Aorta (tissue), 5 donors: ENCODE results near the gene ORM2. TPM values are rescaled to one million over a fixed set of nuclear protein-coding genes. Genes with fewer than 3 reads are reported as not detected.

ENCODE experiments used
- ATAC-seq: fragments of 200-7000 bp; cut with Tn5 transposase; one replicate; pipeline ENCODE4 v1.9.1; 2022; ENCODE audit warnings: moderate library complexity; ENCODE audit not compliant: low FRiP score
- DNase-seq, 2 donors: peaks; one replicate each; pipeline ENCODE4 v3.0.0-alpha.2; 2020
- H3K27ac ChIP-seq, 2 donors: one replicate each; pipeline ENCODE4 v1.5.1; 2013; ENCODE audit warnings: low read length in 2 of 2, mild to moderate bottlenecking in 2 of 2, moderate library complexity in 2 of 2, control low read depth in 1 of 2, inconsistent platforms in 1 of 2, low read depth in 1 of 2
- H3K27me3 ChIP-seq, 2 donors: one replicate each; pipeline ENCODE4 v1.6.1; 2013; ENCODE audit warnings: control low read depth in 1 of 2, low read length in 1 of 2, mild to moderate bottlenecking in 1 of 2, moderate library complexity in 1 of 2; ENCODE audit not compliant: insufficient read depth in 2 of 2, control insufficient read depth in 1 of 2
- H3K36me3 ChIP-seq, 2 donors: one replicate each; pipeline ENCODE4 v1.6.1; 2013; ENCODE audit warnings: control low read depth in 1 of 2, low read length in 1 of 2, mild to moderate bottlenecking in 1 of 2; ENCODE audit not compliant: insufficient read depth in 2 of 2, control insufficient read depth in 1 of 2
- H3K4me1 ChIP-seq, 2 donors: one replicate each; pipeline ENCODE4 v1.6.1; 2013; ENCODE audit warnings: low read length in 2 of 2, control low read depth in 1 of 2, mild to moderate bottlenecking in 1 of 2, moderate library complexity in 1 of 2; ENCODE audit not compliant: insufficient read depth in 2 of 2, control insufficient read depth in 1 of 2
- H3K4me3 ChIP-seq, 2 donors: one replicate each; pipeline ENCODE4 v1.5.1; 2013; ENCODE audit warnings: low read length in 2 of 2, control low read depth in 1 of 2, mild to moderate bottlenecking in 1 of 2
- H3K9me3 ChIP-seq: one replicate; pipeline ENCODE4 v1.6.1; 2013; ENCODE audit warnings: mild to moderate bottlenecking, low read length; ENCODE audit not compliant: control insufficient read depth
- WGBS, 2 donors: extraction: QIAGEN DNeasy Blood & Tissue Kit; methylation state at CpG; one replicate each; pipeline ENCODE4 v1.1.7; 2013; 5-methylcytosine and 5-hydroxymethylcytosine counted together
- intact Hi-C, 2 donors: fragments of 100-400 bp; cut with DNase I; formaldehyde crosslinking; loops; one replicate each; pipeline versions ENCODE4 v1.14.2 to v1.15.0; 2022
- polyA plus RNA-seq, 2 donors: library from polyadenylated mRNA; stranded (reverse); fragments of 200-250 nt; gene quantifications; one replicate each; pipeline ENCODE4 v1.2.3, GENCODE V29; 2013
- total RNA-seq, 2 donors: library from RNA; stranded (reverse); fragmentation: NEBNext Ultra II Directional; extraction: Animal tissue kit (Norgen Biotek cat#: 25700); gene quantifications; one replicate each; pipeline ENCODE4 v1.2.1, GENCODE V29; 2021
- donor health status: healthy with polysubstance abuse.
- donor health status: Bipolar disorder and iron deficiency.
- donor health status: DM: no; HTN: no; CAD: no.
- donor health status: DM: no; HTN: no; CAD: no.
- donor health status: DM: yes; HTN: yes; CAD: no.

The ORM2 gene
- total and polyA plus RNA-seq, 4 donors, result not detected

DNA sequence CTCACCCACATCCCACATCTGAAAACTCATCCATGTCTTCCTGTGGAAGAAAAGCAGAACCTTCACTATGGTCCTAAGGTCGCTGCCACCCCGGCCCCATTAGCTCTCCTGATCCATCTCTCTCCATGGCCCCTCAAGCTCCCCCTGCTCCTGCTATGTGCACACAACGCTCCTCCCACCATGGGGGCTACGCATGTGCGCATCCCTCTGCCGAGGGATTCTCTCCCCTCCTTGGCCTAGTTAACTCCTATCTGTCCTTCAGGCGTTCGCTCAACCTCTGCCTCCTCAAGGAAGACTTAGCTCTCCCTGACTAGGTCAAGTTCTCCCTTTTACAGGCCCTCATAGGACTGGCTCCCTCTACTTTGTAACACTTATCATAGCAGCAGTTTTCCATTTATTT is 48.3 kb downstream of the ORM2 start:
- no peak overlapping the region for H3K27ac ChIP-seq
- intact Hi-C loops, result no loop called here
- ATAC-seq, result no peak
- 88 to 93% methylated on average over 8 of the region's 8 CpGs for WGBS, 2 donors
- H3K4me1 ChIP-seq, result no peaks in the 10 kb centered on the region
- no peak overlapping the region for H3K4me3 ChIP-seq
- H3K9me3 ChIP-seq, result no peaks in the 10 kb centered on the region
- DNase-seq, result peak in 1 of 2 donors; percentile 69
- no peaks in the 10 kb centered on the region for H3K27me3 ChIP-seq
- peaks cover 0 to 1% of the 10 kb centered on the region in 2 donors for H3K36me3 ChIP-seq

DNA sequence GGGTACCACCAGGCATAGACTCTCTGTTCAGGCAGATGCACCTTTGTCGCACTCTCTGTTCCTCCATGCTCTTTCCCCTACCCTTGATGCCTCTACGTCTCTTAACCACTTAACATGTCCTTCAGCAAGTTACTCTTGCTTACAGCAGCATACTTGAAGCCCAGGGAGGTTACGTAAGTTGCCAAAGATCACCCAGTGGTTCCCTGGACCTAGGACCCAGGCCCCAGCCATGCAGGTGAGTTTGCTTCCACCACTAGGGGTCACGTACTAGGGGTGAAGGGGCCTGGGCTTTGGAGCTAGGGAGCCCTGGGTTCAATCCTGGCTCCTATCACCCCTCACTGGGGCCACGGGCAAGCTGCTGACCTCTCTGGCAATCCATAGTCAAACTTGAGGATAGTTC is 49.2 kb downstream of the ORM2 start:
- H3K27ac ChIP-seq, result no peak overlapping the region
- H3K27me3 ChIP-seq, result no peaks in the 10 kb centered on the region
- ATAC-seq (no peak), DNase-seq (peak in 1 of 2 donors; percentile 42)
- intact Hi-C loops, result no loop called here
- H3K4me1 ChIP-seq, result no peaks in the 10 kb centered on the region
- 93% methylated on average over 5 of the region's 5 CpGs for WGBS, 2 donors
- H3K9me3 ChIP-seq, result no peaks in the 10 kb centered on the region
- no peak overlapping the region for H3K4me3 ChIP-seq
- peaks cover 0 to 1% of the 10 kb centered on the region in 2 donors for H3K36me3 ChIP-seq

Other genes with a start within 250 kb of the ORM2 start
- not detected for gene KIF12, start 230.6 kb upstream of the ORM2 start, total RNA-seq
- gene KIF12, start 230.6 kb upstream of the ORM2 start, polyA plus RNA-seq, result 1 to 10 TPM in 1 of 2 donors, under 1 TPM in 1; 0.38 to 8.4 TPM
- gene COL27A1, start 174.3 kb upstream of the ORM2 start, total RNA-seq, result 10 to 100 TPM; 36.9 to 54.3 TPM
- gene COL27A1, start 174.3 kb upstream of the ORM2 start, polyA plus RNA-seq, result 10 to 100 TPM in 1 of 2 donors, 1 to 10 TPM in 1; 1.9 to 59.4 TPM
- gene ORM1, start 6.8 kb upstream of the ORM2 start, total RNA-seq, result under 1 TPM in 1 of 2 donors, not detected in 1; 0.45 TPM
- 1 to 10 TPM in 1 of 2 donors, under 1 TPM in 1; 0.28 to 3.0 TPM for gene ORM1, start 6.8 kb upstream of the ORM2 start, polyA plus RNA-seq
- 10 to 100 TPM; 36.5 to 56.0 TPM for gene AKNA, start 58.1 kb downstream of the ORM2 start, total RNA-seq
- gene AKNA, start 58.1 kb downstream of the ORM2 start, polyA plus RNA-seq, result 10 to 100 TPM; 11.9 to 27.5 TPM
- 1 to 10 TPM; 3.8 to 4.0 TPM for gene WHRN, start 175.6 kb downstream of the ORM2 start, total RNA-seq
- gene WHRN, start 175.6 kb downstream of the ORM2 start, polyA plus RNA-seq, result 1 to 10 TPM; 1.5 to 3.4 TPM